Breast epithelium (tissue), 4 donors: Measurements from ENCODE around the gene DUSP8. TPM values are rescaled to one million over a fixed set of nuclear protein-coding genes. Genes with fewer than 3 reads are reported as not detected.
"Not testable (repeated sequence)": the region's sequence is repeated elsewhere in the genome, so short reads cannot be mapped to it uniquely, and the experiment has no call there.

Source experiments
- DNase-seq, 2 donors: peaks; one replicate each; pipeline ENCODE4 v3.0.0-alpha.2; 2019; ENCODE audit warnings: low spot score in 2 of 2
- H3K27ac ChIP-seq, 2 donors: fragments of 200-600 bp; sonication (generic) in 1 of 2; one replicate each; pipeline ENCODE4 v1.5.1; 2016 to 2019; ENCODE audit warnings: mild to moderate bottlenecking in 1 of 2
- H3K27me3 ChIP-seq, 2 donors: fragments of 200-600 bp; sonication (generic) in 1 of 2; one replicate each; pipeline versions ENCODE4 v1.5.1 to v1.6.0; 2017 to 2019; ENCODE audit warnings: control low read depth in 1 of 2, mild to moderate bottlenecking in 1 of 2
- H3K36me3 ChIP-seq: fragments of 200-600 bp; one replicate; pipeline ENCODE4 v1.5.1; 2019
- H3K4me1 ChIP-seq, 2 donors: fragments of 200-600 bp; sonication (generic); one replicate each; pipeline ENCODE4 v1.5.1; 2016 to 2019; ENCODE audit warnings: control low read depth in 1 of 2
- H3K4me3 ChIP-seq, 3 donors: fragments of 200-600 bp; sonication (generic); 1 replicate in 2 of 3; 2 replicates in 1 of 3; pipeline ENCODE4 v1.5.1; 2016 to 2019; ENCODE audit warnings: mild to moderate bottlenecking in 3 of 3, moderate library complexity in 2 of 3
- H3K9me3 ChIP-seq, 2 donors: fragments of 200-600 bp; sonication (generic) in 1 of 2; one replicate each; pipeline ENCODE4 v1.5.1; 2016 to 2019; ENCODE audit warnings: control low read depth in 1 of 2
- CTCF ChIP-seq, 3 donors: fragments of 450-650 bp; IDR thresholded peaks; one replicate each; pipeline ENCODE4 v1.5.1; 2016 to 2017; ENCODE audit warnings: antibody characterized with exemption in 3 of 3, mild to moderate bottlenecking in 3 of 3, moderate library complexity in 3 of 3
- POLR2A ChIP-seq: fragments of 450-650 bp; IDR thresholded peaks from one replicate; pipeline ENCODE4 v1.6.1; 2016; ENCODE audit warnings: antibody characterized with exemption, mild to moderate bottlenecking, moderate library complexity
- POLR2AphosphoS5 ChIP-seq, 3 donors: sonication (generic); formaldehyde crosslinking; IDR thresholded peaks; one replicate each; pipeline ENCODE4 v1.6.1; 2017; ENCODE audit warnings: antibody characterized with exemption in 3 of 3
- intact Hi-C: fragments of 100-400 bp; cut with DNase I; formaldehyde crosslinking; loops from one replicate; pipeline ENCODE4 v1.15.1; 2023; ENCODE audit warnings: low total_unique reads
- total RNA-seq, 3 donors: library from RNA; depleted of rRNA; stranded (reverse); fragments of >200 nt; gene quantifications; one replicate each; pipeline ENCODE4 v1.1.0, GENCODE V29; 2016

Gene DUSP8
- total RNA-seq, 3 donors from 2014 or later, result 0.80 to 2.9 (median 1.6) TPM

- intact Hi-C loops, result loop anchor here (10.0 kb wide), 1 partner anchor 312 kb away; no protein-coding TSS in a partner anchor
- no peak for DNase-seq
- H3K4me1 ChIP-seq, result peaks cover 8 to 15% of the 10 kb centered on the region in 2 donors
These were observed 55.6 kb downstream of the DUSP8 start for GRCh38 chr11:1516273-1517067.

GRCh38 chr11:1515082-1516060, 56.7 kb downstream of the DUSP8 start:
- Histone ChIP-seq H3K27me3 (no peaks in the 10 kb centered on the region), H3K9me3 (no peaks in the 10 kb centered on the region), H3K4me3 (peak overlapping the region in 2 of 3 donors; percentile 18 to 53), H3K36me3 (no peaks in the 10 kb centered on the region), H3K27ac (no peak overlapping the region), H3K4me1 (peaks cover 8 to 11% of the 10 kb centered on the region in 2 donors)
- DNase-seq, result peak; percentile 43 to 88
- TF ChIP-seq POLR2A (no peak), POLR2AphosphoS5 (IDR thresholded peaks at IDR 0.05) (peak in 1 of 3 donors; percentile 29), CTCF (IDR thresholded peaks at IDR 0.05) (peak; percentile 42 to 89 (median 88))
- intact Hi-C loops, result loop anchor here (10.0 kb wide), 1 partner anchor 311 kb away; no protein-coding TSS in a partner anchor

More at GRCh38 chr11:1516273-1517067, 55.6 kb downstream of the DUSP8 start:
- H3K27ac ChIP-seq, result no peak overlapping the region
- no peak overlapping the region for H3K4me3 ChIP-seq
- H3K9me3 ChIP-seq, result no peaks in the 10 kb centered on the region
- H3K36me3 ChIP-seq, result no peaks in the 10 kb centered on the region
- no peaks in the 10 kb centered on the region for H3K27me3 ChIP-seq
- no peak for TF ChIP-seq POLR2AphosphoS5 (IDR thresholded peaks at IDR 0.05)
- no peak for TF ChIP-seq POLR2A
- TF ChIP-seq CTCF (IDR thresholded peaks at IDR 0.05), result no peak

GRCh38 chr11:1514336-1515061, 57.6 kb downstream of the DUSP8 start:
- intact Hi-C loops, result loop anchor here (10.0 kb wide), 1 partner anchor 310 kb away; no protein-coding TSS in a partner anchor
- Histone ChIP-seq H3K4me3 (peak overlapping the region in 1 of 3 donors; percentile 53), H3K36me3 (no peaks in the 10 kb centered on the region), H3K9me3 (no peaks in the 10 kb centered on the region), H3K27me3 (no peaks in the 10 kb centered on the region), H3K4me1 (peaks cover 8 to 11% of the 10 kb centered on the region in 2 donors), H3K27ac (peak overlapping the region in 1 of 2 donors; percentile 25)
- DNase-seq, result no peak
- TF ChIP-seq CTCF (IDR thresholded peaks at IDR 0.05) (peak in 1 of 3 donors; percentile 15), POLR2A (no peak), POLR2AphosphoS5 (IDR thresholded peaks at IDR 0.05) (no peak)

- peak overlapping the region in 1 of 2 donors; percentile 25 for H3K27ac ChIP-seq
- no peak for TF ChIP-seq POLR2AphosphoS5 (IDR thresholded peaks at IDR 0.05)
- no peak for TF ChIP-seq CTCF (IDR thresholded peaks at IDR 0.05)
- no peak for TF ChIP-seq POLR2A
- no peak for DNase-seq
- H3K4me1 ChIP-seq, result peaks cover 8 to 11% of the 10 kb centered on the region in 2 donors
- no peak overlapping the region for H3K4me3 ChIP-seq
- intact Hi-C loops, result loop anchor here (10.0 kb wide), 1 partner anchor 309 kb away; no protein-coding TSS in a partner anchor
- no peaks in the 10 kb centered on the region for H3K36me3 ChIP-seq
- no peaks in the 10 kb centered on the region for H3K9me3 ChIP-seq
- no peaks in the 10 kb centered on the region for H3K27me3 ChIP-seq
These were observed 58.5 kb downstream of the DUSP8 start for GRCh38 chr11:1513326-1514296.

GRCh38 chr11:1512531-1513258, 59.4 kb downstream of the DUSP8 start:
- not testable (repeated sequence) for H3K27me3 ChIP-seq, H3K36me3 ChIP-seq, H3K4me3 ChIP-seq, DNase-seq, H3K9me3 ChIP-seq
- intact Hi-C loops, result loop anchor here (10.0 kb wide), 1 partner anchor 308 kb away; no protein-coding TSS in a partner anchor
- H3K27ac ChIP-seq, result peak overlapping the region in 1 of 2 donors; percentile 25
- peaks cover 8 to 11% of the 10 kb centered on the region in 2 donors for H3K4me1 ChIP-seq
